Ectodermal cell (in vitro differentiated cells): ENCODE measurements around the gene LMOD3.

Source experiments
- H3K27ac ChIP-seq: 2 replicates; pipeline ENCODE4 v1.7.0; 2013; ENCODE audit warnings: mild to moderate bottlenecking, low read depth, low read length; ENCODE audit not compliant: insufficient read depth, poor library complexity, severe bottlenecking
- H3K27me3 ChIP-seq: 2 replicates; pipeline ENCODE4 v1.7.0; 2013; ENCODE audit warnings: mild to moderate bottlenecking, low read length; ENCODE audit not compliant: insufficient read depth, control insufficient read depth, poor library complexity, severe bottlenecking
- H3K36me3 ChIP-seq: one replicate; pipeline ENCODE4 v1.7.0; 2013; ENCODE audit warnings: low read length; ENCODE audit not compliant: control insufficient read depth, insufficient read depth
- H3K4me1 ChIP-seq: one replicate; pipeline ENCODE4 v1.7.0; 2013; ENCODE audit warnings: low read length; ENCODE audit not compliant: control insufficient read depth, insufficient read depth
- H3K4me3 ChIP-seq: 2 replicates; pipeline ENCODE4 v1.7.0; 2013; ENCODE audit warnings: low read depth, low read length, control low read depth; ENCODE audit not compliant: insufficient read depth
- H3K9me3 ChIP-seq: 2 replicates; pipeline ENCODE4 v1.7.0; 2013; ENCODE audit warnings: mild to moderate bottlenecking, low read length, moderate library complexity; ENCODE audit not compliant: control insufficient read depth
- WGBS, 2 experiments: methylation state at CpG; one replicate each; pipeline ENCODE4 v1.1.7; 2013; ENCODE audit warnings: missing lambda C conversion rate in 2 of 2; 5-methylcytosine and 5-hydroxymethylcytosine counted together

The LMOD3 gene

DNA sequence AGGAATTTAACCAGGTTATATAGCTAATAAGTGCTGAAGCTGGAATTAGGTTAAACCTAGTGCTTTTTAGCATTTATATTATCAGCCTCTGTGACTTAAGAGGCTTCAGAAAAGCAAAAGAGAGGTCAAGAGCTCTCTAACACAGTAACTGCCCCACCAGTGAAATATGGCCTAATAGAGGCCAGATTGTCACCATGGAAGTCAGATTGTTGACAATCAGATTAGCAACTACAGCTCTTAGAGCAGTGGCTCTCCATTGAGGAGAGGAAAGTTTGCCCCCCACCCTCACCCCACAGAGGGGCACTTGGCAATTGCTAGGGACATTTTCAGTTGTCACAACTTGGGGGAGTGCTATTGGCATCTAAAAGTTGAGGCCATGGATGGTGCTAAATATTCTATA, 23.3 kb upstream of the LMOD3 start:
- H3K27ac ChIP-seq, result no peak overlapping the region
- H3K4me1 ChIP-seq, result peaks cover 12% of the 10 kb centered on the region
- H3K4me3 ChIP-seq, result no peak overlapping the region
- H3K27me3 ChIP-seq, result no peaks in the 10 kb centered on the region
- H3K36me3 ChIP-seq, result no peaks in the 10 kb centered on the region
- no peaks in the 10 kb centered on the region for H3K9me3 ChIP-seq

- Histone ChIP-seq H3K27me3 (no peaks in the 10 kb centered on the region), H3K9me3 (no peaks in the 10 kb centered on the region), H3K4me3 (no peak overlapping the region), H3K36me3 (no peaks in the 10 kb centered on the region), H3K4me1 (peaks cover 12% of the 10 kb centered on the region), H3K27ac (no peak overlapping the region)
- WGBS, 2 experiments, result 3 to 4% methylated on average over 3 of the region's 3 CpGs
These were observed 22.3 kb upstream of the LMOD3 start for GRCh38 chr3:69144631-69145245.

- 71 to 77% methylated on average over 2 of the region's 3 CpGs for WGBS, 2 experiments
- H3K27ac ChIP-seq, result no peak overlapping the region
These were observed 21.2 kb upstream of the LMOD3 start for GRCh38 chr3:69143612-69144011.

GRCh38 chr3:69142797-69143454, 20.5 kb upstream of the LMOD3 start:
- Histone ChIP-seq H3K4me1 (peaks cover 12% of the 10 kb centered on the region), H3K27ac (no peak overlapping the region), H3K4me3 (no peak overlapping the region), H3K36me3 (no peaks in the 10 kb centered on the region), H3K9me3 (no peaks in the 10 kb centered on the region), H3K27me3 (no peaks in the 10 kb centered on the region)
- 89 to 90% methylated on average over 2 to 4 of the region's 4 CpGs for WGBS, 2 experiments

More at GRCh38 chr3:69143612-69144011, 21.2 kb upstream of the LMOD3 start:
- Histone ChIP-seq H3K27me3 (no peaks in the 10 kb centered on the region), H3K4me1 (peaks cover 12% of the 10 kb centered on the region), H3K9me3 (no peaks in the 10 kb centered on the region), H3K4me3 (no peak overlapping the region), H3K36me3 (no peaks in the 10 kb centered on the region)

DNA sequence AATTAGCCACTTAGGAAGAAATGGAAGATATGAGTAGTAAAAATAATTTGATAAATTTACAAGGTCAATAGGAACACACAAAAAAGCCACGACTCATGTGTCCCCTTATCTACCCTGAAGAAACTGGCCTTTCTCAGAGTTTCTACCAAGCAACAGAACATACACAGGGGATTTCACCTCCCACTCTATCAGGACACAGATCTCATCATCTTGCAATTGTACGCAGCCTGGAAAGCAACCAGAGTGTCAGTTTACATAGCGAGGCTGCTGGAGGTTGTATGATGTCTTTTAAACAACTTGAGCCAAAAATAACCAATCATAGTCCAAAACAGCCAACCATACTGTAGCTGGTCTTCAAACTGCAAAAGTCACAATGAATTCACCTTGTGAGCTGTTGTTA, 19.7 kb upstream of the LMOD3 start:
- Histone ChIP-seq H3K4me1 (peaks cover 12% of the 10 kb centered on the region), H3K36me3 (no peaks in the 10 kb centered on the region), H3K4me3 (no peak overlapping the region), H3K27me3 (no peaks in the 10 kb centered on the region), H3K9me3 (no peaks in the 10 kb centered on the region), H3K27ac (no peak overlapping the region)
- WGBS, 2 experiments, result 75 to 88% methylated on average over 2 to 3 of the region's 3 CpGs

- Histone ChIP-seq H3K9me3 (no peaks in the 10 kb centered on the region), H3K4me3 (no peak overlapping the region), H3K27ac (no peak overlapping the region), H3K27me3 (no peaks in the 10 kb centered on the region), H3K4me1 (peaks cover 12% of the 10 kb centered on the region), H3K36me3 (no peaks in the 10 kb centered on the region)
These were observed 18.9 kb upstream of the LMOD3 start for GRCh38 chr3:69141313-69141712.

- no peaks in the 10 kb centered on the region for H3K36me3 ChIP-seq
- no peak overlapping the region for H3K4me3 ChIP-seq
- H3K9me3 ChIP-seq, result no peaks in the 10 kb centered on the region
- 90 to 91% methylated on average over 2 of the region's 2 CpGs for WGBS, 2 experiments
- no peak overlapping the region for H3K27ac ChIP-seq
- no peaks in the 10 kb centered on the region for H3K27me3 ChIP-seq
- no peaks in the 10 kb centered on the region for H3K4me1 ChIP-seq
These were observed 15.0 kb upstream of the LMOD3 start for GRCh38 chr3:69137412-69137811.

DNA sequence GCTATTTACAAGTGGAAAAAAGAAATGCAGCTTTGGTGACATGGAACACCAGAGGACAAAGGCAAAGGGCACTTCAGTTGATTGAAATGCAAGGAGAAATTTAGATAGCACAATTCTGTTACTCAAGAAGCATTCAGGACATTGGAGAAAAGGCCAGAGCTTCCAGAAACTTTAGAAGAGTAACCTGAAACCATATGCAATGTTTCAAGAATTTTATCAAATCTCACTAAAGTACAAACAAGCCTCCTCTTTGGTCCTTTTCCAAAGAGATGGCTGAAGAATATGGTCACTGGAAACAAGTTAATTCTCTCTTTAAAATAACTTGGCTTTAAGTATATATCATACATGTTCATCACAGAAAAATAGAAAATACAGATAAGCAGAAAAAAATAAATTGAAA, 14.6 kb upstream of the LMOD3 start:
- H3K4me3 ChIP-seq, result no peak overlapping the region
- H3K27ac ChIP-seq, result no peak overlapping the region
- no peaks in the 10 kb centered on the region for H3K27me3 ChIP-seq
- H3K9me3 ChIP-seq, result no peaks in the 10 kb centered on the region
- no peaks in the 10 kb centered on the region for H3K36me3 ChIP-seq
- H3K4me1 ChIP-seq, result no peaks in the 10 kb centered on the region

- H3K27ac ChIP-seq, result no peak overlapping the region
- H3K9me3 ChIP-seq, result no peaks in the 10 kb centered on the region
- no peaks in the 10 kb centered on the region for H3K4me1 ChIP-seq
- H3K27me3 ChIP-seq, result no peaks in the 10 kb centered on the region
- no peak overlapping the region for H3K4me3 ChIP-seq
- H3K36me3 ChIP-seq, result no peaks in the 10 kb centered on the region
These were observed 8.3 kb upstream of the LMOD3 start for GRCh38 chr3:69130689-69131088.

DNA sequence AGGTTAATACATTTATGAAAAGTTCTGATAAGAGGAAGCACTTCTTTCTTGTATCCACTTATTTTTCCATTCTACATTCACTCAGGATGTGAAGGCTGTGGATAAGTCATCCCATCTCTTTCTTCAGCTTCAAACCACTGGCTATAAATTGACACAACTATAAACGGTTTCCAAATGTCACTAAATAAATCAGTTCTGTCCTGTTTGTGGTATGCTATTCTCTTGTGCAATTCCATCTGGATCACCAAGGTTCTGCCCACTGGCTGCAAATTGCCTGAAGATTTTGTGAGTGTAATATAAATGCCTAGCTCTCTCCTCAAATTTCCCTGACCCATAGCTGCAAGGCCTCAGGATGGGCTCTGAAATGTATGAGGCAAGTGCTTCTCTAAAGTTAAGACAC, 7.1 kb upstream of the LMOD3 start:
- Histone ChIP-seq H3K4me3 (no peak overlapping the region), H3K4me1 (no peaks in the 10 kb centered on the region), H3K27me3 (no peaks in the 10 kb centered on the region), H3K36me3 (no peaks in the 10 kb centered on the region), H3K9me3 (no peaks in the 10 kb centered on the region), H3K27ac (no peak overlapping the region)
- WGBS, 2 experiments, result 80 to 87% methylated on average over 1 of the region's 1 CpG

DNA sequence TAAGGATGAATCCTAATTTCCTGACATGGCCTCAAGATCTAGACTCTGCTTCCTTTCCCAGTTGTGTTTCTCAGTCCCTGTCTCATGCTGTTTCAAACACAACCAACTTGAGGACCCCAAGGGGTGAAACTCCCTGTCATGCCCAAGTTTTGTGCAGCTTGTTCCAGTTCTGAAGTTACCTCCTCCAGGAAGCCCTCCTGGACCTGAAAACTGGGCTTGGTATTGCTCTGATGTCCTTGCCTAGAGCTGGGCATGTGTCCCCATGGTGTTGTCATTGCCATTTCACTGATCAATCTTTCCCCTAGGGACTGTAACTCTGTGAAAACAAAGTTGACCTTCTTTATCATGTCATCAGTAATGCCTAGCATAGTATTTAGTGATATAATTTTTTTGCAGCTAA, 6.1 kb upstream of the LMOD3 start:
- Histone ChIP-seq H3K4me3 (no peak overlapping the region), H3K4me1 (no peaks in the 10 kb centered on the region), H3K27me3 (no peaks in the 10 kb centered on the region), H3K27ac (no peak overlapping the region), H3K36me3 (no peaks in the 10 kb centered on the region), H3K9me3 (no peaks in the 10 kb centered on the region)
